ENCODE results near the gene RAD51B.
"Not testable (repeated sequence)": the region's sequence is repeated elsewhere in the genome, so short reads cannot be mapped to it uniquely, and the experiment has no call there.

The RAD51B gene

DNA sequence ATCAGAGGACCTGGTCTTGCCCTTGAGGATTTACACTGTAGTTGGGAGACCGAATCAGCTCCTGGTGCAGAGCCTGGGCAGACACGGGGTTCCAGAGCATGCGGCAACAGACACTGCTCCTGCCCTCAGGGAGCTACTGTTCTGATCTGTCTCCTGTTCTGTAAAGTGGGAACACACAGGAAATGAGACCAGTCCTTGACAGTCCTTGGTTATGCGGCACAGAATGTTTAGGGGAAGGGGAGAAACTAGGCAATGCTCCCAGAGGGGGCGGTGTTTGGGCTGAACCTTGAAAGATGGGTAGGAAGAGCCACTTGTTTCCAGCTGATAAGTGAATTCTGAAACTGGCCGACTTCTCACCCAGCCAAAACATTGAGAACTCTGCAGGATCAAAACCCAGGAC is 840.9 kb downstream of the RAD51B start:
- DNase-seq (ENCODE audit: insufficient read length, low spot score): no peak
- TF ChIP-seq, protein P1, sequence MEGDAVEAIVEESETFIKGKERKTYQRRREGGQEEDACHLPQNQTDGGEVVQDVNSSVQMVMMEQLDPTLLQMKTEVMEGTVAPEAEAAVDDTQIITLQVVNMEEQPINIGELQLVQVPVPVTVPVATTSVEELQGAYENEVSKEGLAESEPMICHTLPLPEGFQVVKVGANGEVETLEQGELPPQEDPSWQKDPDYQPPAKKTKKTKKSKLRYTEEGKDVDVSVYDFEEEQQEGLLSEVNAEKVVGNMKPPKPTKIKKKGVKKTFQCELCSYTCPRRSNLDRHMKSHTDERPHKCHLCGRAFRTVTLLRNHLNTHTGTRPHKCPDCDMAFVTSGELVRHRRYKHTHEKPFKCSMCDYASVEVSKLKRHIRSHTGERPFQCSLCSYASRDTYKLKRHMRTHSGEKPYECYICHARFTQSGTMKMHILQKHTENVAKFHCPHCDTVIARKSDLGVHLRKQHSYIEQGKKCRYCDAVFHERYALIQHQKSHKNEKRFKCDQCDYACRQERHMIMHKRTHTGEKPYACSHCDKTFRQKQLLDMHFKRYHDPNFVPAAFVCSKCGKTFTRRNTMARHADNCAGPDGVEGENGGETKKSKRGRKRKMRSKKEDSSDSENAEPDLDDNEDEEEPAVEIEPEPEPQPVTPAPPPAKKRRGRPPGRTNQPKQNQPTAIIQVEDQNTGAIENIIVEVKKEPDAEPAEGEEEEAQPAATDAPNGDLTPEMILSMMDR (IDR thresholded peaks at IDR 0.05; ENCODE audit: insufficient read depth, missing control alignments): no peak
- FAIRE-seq: no peak

DNA sequence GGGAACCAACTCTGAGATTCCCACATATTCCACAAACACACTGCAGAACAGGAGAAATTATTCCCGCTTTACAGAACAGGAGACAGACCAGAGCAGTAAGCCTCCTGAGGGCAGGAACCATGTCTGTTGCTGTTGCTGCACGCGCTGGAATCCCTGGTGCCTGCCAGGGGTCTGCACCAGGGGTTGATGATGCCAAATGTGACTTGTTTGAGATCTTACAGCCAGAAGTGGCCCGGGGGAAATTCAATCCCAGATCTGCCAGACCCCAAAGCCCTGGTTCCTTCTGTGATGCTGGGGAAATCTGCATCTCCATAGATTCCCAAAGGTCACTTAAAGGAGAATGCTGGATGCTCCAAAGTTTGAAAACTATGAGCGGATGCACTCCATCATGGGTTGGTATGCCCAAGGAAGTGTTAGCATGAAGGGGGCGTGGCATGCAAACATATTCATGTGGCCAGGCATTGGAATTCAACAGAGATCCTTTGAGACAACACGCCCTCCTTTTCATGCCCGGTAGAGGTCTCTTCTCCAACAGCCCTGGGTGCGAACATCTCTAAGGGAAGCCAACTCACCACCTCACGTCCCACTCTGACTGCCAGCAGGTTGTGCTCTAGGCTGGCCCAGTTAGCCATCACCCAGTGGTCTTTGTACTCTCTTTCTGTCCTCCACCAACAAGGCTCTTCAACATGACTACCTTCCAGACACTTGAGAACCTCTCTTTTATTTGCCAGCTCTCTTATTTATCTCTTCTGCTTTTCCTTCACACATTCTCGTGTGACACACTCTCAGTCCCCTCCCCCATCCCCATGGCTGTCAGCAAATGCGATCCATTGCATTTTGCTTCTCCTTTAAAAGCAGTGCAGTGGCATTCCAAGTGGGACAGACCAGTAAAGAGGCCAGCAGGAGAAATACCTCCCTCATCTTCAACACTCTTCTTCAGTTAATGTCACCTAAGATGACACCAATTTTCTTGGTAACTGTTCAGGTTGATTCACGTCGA is 841.9 kb downstream of the RAD51B start:
- TF ChIP-seq, protein P1 (IDR thresholded peaks at IDR 0.05; ENCODE audit: insufficient read depth, missing control alignments): no peak
- FAIRE-seq (no peak), DNase-seq (ENCODE audit: insufficient read length, low spot score) (no peak)

DNA sequence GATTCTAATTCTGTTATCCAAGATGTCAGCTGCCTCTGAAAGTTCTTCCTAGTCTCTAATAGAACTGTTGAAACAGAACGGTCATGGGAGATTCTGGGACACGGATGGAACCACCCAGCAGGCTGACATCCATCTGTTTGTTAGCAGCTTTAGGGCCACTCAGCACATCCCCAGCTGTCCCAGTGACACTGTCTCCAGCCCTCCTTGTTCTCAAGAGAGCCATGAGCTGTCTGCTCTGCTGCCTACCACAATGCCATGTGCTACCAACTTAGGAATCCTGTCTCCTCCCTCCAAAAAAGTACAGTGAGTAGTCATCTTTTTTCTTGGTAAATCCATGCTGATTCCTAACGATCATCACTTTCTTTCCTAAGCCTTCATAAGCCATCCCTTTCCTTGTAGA is 842.8 kb downstream of the RAD51B start:
- DNase-seq (ENCODE audit: insufficient read length, low spot score) (no peak), FAIRE-seq (no peak)
- TF ChIP-seq, protein P1 (IDR thresholded peaks at IDR 0.05; ENCODE audit: insufficient read depth, missing control alignments): no peak

GRCh38 chr14:68662826-68663225 is 843.2 kb downstream of the RAD51B start:
- not testable (repeated sequence) for FAIRE-seq; DNase-seq (ENCODE audit: insufficient read length, low spot score)

DNA sequence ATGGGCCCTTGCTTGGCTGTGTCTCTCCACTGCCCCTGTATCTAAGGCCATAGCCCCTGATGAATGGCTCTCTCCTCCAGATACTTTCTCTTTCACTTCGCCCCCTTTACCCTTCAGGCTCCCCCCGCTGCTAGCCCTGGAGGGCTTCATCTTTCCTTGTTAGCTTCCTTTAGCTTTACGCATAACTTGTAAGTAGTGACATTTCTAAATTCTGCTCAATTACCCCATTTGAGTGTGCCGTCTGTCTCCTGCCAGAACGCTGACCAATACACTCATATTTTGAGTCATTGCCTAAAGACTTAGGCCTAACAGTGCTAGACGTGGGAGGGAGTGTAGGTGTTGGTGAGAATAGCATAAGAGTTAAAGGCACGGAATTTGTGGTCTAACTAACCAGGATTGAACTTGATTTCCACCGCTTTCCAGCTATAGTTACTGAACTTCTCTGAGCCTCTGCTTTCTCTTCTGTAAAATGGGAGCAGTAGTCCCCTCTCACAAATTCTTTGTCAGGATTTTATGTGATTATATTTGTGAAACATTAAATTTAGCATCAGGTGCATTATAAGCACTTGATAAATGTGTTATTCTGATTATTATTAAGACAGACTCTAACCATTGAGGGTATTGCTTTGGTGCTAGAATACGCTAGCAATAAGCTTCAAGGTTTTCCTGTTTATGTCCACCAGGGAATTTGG is 844.0 kb downstream of the RAD51B start:
- no peak for DNase-seq (ENCODE audit: insufficient read length, low spot score)
- TF ChIP-seq, protein P1 (IDR thresholded peaks at IDR 0.05; ENCODE audit: insufficient read depth, missing control alignments): no peak
- FAIRE-seq: no peak

DNA sequence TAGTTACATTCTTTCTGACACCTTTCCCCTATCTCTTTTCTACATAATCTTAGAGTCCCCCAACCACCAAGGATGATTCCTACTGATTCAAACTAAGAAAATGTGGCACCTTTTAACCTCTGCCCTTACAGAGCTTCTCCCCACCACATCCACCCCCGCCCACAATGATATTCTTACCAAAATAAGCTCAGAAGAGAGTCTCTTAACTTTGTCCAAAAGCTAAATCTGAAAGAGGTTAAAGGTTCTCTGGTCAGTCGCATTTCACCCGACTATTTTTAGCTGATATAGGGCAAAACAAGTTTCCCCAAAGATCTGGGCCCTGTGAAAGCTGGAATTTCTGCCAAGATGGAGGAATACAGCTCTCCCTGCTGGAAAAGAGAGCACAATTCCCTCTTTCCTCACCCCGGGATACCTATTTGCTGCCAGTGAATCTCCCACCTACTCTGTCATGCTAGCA is 844.7 kb downstream of the RAD51B start:
- DNase-seq (ENCODE audit: insufficient read length, low spot score) (no peak), FAIRE-seq (no peak)
- TF ChIP-seq, protein P1 (IDR thresholded peaks at IDR 0.05; ENCODE audit: insufficient read depth, missing control alignments): no peak

DNA sequence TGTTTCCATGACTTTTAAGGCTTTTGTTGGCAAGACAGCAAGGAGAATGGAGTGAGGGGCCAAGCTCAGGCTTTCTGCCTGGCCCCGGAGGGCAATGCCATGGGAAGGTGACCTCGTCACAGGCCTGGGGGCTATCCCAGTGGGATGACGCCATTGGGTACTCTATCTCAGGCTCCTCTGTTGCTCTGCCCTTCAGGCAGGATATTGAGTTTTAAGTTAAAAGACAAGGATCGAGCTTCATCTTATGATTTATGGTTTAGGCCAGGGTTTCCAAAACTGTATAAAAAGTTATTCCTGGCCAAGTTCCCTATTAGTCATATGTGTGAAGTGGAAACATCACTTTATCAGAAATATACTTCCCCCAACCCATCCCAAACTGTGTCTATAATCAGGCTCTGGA is 845.6 kb downstream of the RAD51B start:
- no peak for FAIRE-seq
- TF ChIP-seq, protein P1 (IDR thresholded peaks at IDR 0.05; ENCODE audit: insufficient read depth, missing control alignments): no peak
- no peak for DNase-seq (ENCODE audit: insufficient read length, low spot score)
